ENCODE data around the gene MINDY3.

- TF ChIP-seq ZNF274 (IDR thresholded peaks at IDR 0.05; ENCODE audit: low read depth, low read length) (no peak), SUZ12 (IDR thresholded peaks at IDR 0.05; ENCODE audit: extremely low read depth, insufficient read depth, insufficient read length) (no peak), YY1 (IDR thresholded peaks at IDR 0.05; ENCODE audit: insufficient read depth, insufficient read length) (no peak)
Observed at GRCh38 chr10:15809450-15809849, 50.9 kb downstream of the MINDY3 start.
